Keratinocyte (primary cell): Measurements from ENCODE around the gene TACR2. TPM values are rescaled to one million over a fixed set of nuclear protein-coding genes. Genes with fewer than 3 reads are reported as not detected.

Source experiments
- DNase-seq: peaks from one replicate; pipeline ENCODE4 v3.0.0-alpha.2; 2011; ENCODE audit warnings: low read depth, missing footprints, low spot score
- FAIRE-seq: peaks from 2 replicates; lab custom pipeline; 2011; peaks lifted over from hg19 to GRCh38; lab: Jason Lieb, UNC
- H2AFZ ChIP-seq: 2 replicates; pipeline ENCODE4 v1.6.0; 2012; ENCODE audit warnings: low read length, control low read depth, inconsistent platforms; ENCODE audit not compliant: control insufficient read depth
- H3K27ac ChIP-seq: 2 replicates; pipeline ENCODE4 v1.5.1; 2011; ENCODE audit warnings: low read length; ENCODE audit not compliant: control insufficient read depth, insufficient read depth
- H3K27me3 ChIP-seq: 3 replicates; pipeline ENCODE4 v1.6.0; 2011; ENCODE audit warnings: low read length; ENCODE audit not compliant: control insufficient read depth, insufficient read depth; ENCODE audit errors: extremely low read depth
- H3K36me3 ChIP-seq, 2 experiments: 2 replicates in 1 of 2; 3 replicates in 1 of 2; pipeline ENCODE4 v1.5.1; 2011; ENCODE audit warnings: low read length in 2 of 2, mild to moderate bottlenecking in 1 of 2; ENCODE audit not compliant: control insufficient read depth in 2 of 2, insufficient read depth in 2 of 2; ENCODE audit errors: extremely low read depth in 1 of 2
- H3K4me1 ChIP-seq: 3 replicates; pipeline ENCODE4 v1.5.1; 2011; ENCODE audit warnings: low read length; ENCODE audit not compliant: control insufficient read depth, insufficient read depth; ENCODE audit errors: extremely low read depth
- H3K4me2 ChIP-seq: 3 replicates; pipeline ENCODE4 v1.6.0; 2011; ENCODE audit warnings: low read depth, low read length; ENCODE audit not compliant: control insufficient read depth, insufficient read depth; ENCODE audit errors: extremely low read depth
- H3K4me3 ChIP-seq, 3 experiments: fragments of 200-600 bp in 1 of 3; sonication (generic) in 1 of 3; 2 replicates in 2 of 3; 3 replicates in 1 of 3; pipeline ENCODE4 v1.5.1; 2011 to 2016; ENCODE audit warnings: low read length in 3 of 3, mild to moderate bottlenecking in 3 of 3, control low read depth in 2 of 3, inconsistent platforms in 1 of 3, low read depth in 1 of 3, mixed read lengths in 1 of 3, mixed run types in 1 of 3, moderate library complexity in 1 of 3; ENCODE audit not compliant: control insufficient read depth in 2 of 3, insufficient read depth in 2 of 3; ENCODE audit errors: extremely low read depth in 1 of 3
- H3K79me2 ChIP-seq: 2 replicates; pipeline ENCODE4 v1.6.0; 2012; ENCODE audit warnings: low read length; ENCODE audit not compliant: control insufficient read depth, insufficient read depth
- H3K9ac ChIP-seq: 3 replicates; pipeline ENCODE4 v1.6.0; 2011; ENCODE audit warnings: low read length; ENCODE audit not compliant: control insufficient read depth, insufficient read depth; ENCODE audit errors: extremely low read depth
- H3K9me1 ChIP-seq: 3 replicates; pipeline ENCODE4 v1.6.0; 2011; ENCODE audit warnings: low read length; ENCODE audit not compliant: control insufficient read depth, insufficient read depth; ENCODE audit errors: extremely low read depth
- H3K9me3 ChIP-seq: 2 replicates; pipeline ENCODE4 v1.5.1; 2012; ENCODE audit warnings: low read depth, low read length; ENCODE audit not compliant: control insufficient read depth
- H4K20me1 ChIP-seq: 3 replicates; pipeline ENCODE4 v1.6.0; 2011; ENCODE audit warnings: low read length; ENCODE audit not compliant: control insufficient read depth, insufficient read depth; ENCODE audit errors: extremely low read depth
- EZH2 ChIP-seq: IDR thresholded peaks from one replicate; pipeline ENCODE4 v1.6.1; 2012; ENCODE audit warnings: inconsistent platforms, mild to moderate bottlenecking, low read length, moderate library complexity
- dilution Hi-C: fragments of 300-500 bp; cut with MboI; formaldehyde crosslinking; loops from one replicate; pipeline ENCODE4 v1.7.0; 2020; ENCODE audit warnings: low sequenced_read_pairs; ENCODE audit not compliant: extremely low pct_ligation_motif_present
- polyA plus RNA-seq, 5 experiments: library from polyadenylated mRNA; depleted of rRNA in 3 of 5; stranded (reverse) in 3 of 5; stranded (forward) in 1 of 5; unstranded in 1 of 5; fragments of >200 nt; gene quantifications; 1 replicate in 1 of 5; 2 replicates in 3 of 5; 3 replicates in 1 of 5; pipeline versions ENCODE4 v1.2.1 to v1.2.3, GENCODE V29; 2011 to 2012; ENCODE audit warnings: missing spikeins in 2 of 5, low read depth in 1 of 5, low replicate concordance in 1 of 5
- TF ChIP-seq, protein P1 (sequence below), 3 experiments: IDR thresholded peaks in 1 of 3; conservative IDR thresholded peaks in 1 of 3; optimal IDR thresholded peaks in 1 of 3; 2 replicates in 2 of 3; 3 replicates in 1 of 3; pipeline versions ENCODE3 to v1.5.1; 2011; ENCODE audit warnings: low read length in 3 of 3, mild to moderate bottlenecking in 3 of 3, moderate library complexity in 2 of 3, control low read depth in 1 of 3, inconsistent platforms in 1 of 3; ENCODE audit not compliant: insufficient read depth in 2 of 3; ENCODE audit errors: extremely low read depth in 1 of 3

The TACR2 gene
- polyA plus RNA-seq, 1 donor (not counting 4 experiments of a cell fraction or from before 2014, with no cell fraction given): 0.07 TPM

DNA sequence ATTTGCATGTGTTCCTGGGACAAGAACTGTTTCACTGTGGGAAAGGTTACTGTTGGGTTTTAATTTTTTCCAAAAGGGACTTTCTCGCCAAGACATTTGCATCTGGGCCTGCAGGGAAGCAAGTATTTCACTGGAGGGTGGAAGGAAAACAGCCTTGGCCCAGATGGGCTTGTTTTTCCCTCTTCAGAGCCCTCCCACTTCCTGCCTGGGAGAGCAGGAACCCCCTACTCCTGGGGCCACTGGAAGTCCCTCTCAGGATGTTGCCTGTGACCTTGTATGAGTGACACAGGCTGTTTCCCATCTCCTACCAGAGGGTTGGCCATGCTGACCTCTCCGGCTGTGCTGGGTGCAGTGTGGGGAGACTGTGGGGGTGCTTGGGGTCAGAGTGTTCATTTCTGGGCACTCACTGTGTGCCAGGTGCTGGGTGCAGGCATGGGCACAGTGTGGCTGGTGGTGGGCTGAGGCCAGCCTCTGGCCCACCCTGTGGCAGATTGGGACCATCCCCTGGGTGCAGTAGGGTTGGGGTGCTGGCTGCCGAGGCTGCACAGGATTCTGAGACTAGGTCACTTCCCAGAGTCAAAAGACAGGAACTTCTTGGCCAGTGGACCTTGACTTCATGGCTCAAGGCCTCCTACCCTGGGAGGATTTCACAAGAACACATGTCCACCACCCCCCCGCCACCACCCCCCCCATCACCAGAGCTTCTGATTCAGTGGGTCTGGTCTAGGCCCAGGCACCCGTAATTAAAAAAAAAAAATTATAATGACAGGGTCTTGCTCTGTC lies 44.7 kb upstream of the TACR2 start:
- FAIRE-seq: no peak
- no peaks in the 10 kb centered on the region for H3K9me1 ChIP-seq
- no peak for TF ChIP-seq EZH2
- TF ChIP-seq, protein P1, sequence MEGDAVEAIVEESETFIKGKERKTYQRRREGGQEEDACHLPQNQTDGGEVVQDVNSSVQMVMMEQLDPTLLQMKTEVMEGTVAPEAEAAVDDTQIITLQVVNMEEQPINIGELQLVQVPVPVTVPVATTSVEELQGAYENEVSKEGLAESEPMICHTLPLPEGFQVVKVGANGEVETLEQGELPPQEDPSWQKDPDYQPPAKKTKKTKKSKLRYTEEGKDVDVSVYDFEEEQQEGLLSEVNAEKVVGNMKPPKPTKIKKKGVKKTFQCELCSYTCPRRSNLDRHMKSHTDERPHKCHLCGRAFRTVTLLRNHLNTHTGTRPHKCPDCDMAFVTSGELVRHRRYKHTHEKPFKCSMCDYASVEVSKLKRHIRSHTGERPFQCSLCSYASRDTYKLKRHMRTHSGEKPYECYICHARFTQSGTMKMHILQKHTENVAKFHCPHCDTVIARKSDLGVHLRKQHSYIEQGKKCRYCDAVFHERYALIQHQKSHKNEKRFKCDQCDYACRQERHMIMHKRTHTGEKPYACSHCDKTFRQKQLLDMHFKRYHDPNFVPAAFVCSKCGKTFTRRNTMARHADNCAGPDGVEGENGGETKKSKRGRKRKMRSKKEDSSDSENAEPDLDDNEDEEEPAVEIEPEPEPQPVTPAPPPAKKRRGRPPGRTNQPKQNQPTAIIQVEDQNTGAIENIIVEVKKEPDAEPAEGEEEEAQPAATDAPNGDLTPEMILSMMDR (optimal IDR thresholded peaks at IDR 0.05 in 1 of 3, IDR thresholded peaks at IDR 0.05 in 1 of 3, conservative IDR thresholded peaks at IDR 0.05 in 1 of 3; ENCODE audit: extremely low read depth in 1 of 3, insufficient read depth in 2 of 3, low read length in 3 of 3): no peak
- H3K4me3 ChIP-seq: no peak overlapping the region
- H3K79me2 ChIP-seq: no peaks in the 10 kb centered on the region
- H3K4me1 ChIP-seq: peaks cover 22% of the 10 kb centered on the region
- H3K27me3 ChIP-seq: no peaks in the 10 kb centered on the region
- no peak overlapping the region for H2AFZ ChIP-seq
- H3K9ac ChIP-seq: no peak overlapping the region
- H3K9me3 ChIP-seq: no peaks in the 10 kb centered on the region
- DNase-seq: no peak
- no peak overlapping the region for H3K4me2 ChIP-seq
- H3K27ac ChIP-seq: no peak overlapping the region
- dilution Hi-C loops: no loop called here
- no peaks in the 10 kb centered on the region for H4K20me1 ChIP-seq
- no peaks in the 10 kb centered on the region for H3K36me3 ChIP-seq

DNA sequence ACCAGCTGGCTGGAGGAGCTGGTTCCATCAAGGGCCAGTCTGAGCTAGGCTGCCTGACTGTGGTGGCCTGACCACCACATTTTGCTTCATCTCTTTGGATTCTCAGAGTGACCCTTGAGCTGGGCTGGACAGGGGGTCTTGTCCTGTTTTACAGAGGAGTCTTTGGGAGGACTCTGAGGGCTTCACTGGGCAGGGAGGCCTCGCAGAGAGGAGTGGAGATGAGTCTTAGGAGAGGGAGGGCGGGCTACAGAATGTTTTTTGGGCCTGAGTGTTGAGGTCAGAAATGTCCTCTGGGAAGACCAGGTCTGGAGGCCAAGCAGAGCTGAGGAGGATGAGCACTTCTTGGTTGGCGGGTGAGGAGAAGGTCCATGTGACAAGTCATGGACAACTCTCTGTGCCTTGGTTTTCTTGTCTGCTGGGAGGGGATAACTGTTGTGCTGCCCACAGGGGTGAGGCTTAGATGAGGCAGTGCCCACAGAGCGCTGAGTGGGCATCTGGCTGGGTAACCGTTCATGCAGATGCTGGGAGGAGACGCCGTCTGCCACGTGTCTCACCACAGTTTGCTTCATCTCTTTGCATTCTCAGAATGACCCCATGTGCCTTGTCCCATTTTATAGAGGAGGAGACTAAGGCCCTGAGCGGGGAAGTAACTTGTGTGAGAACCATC lies 44.0 kb upstream of the TACR2 start:
- Histone ChIP-seq H3K27me3 (no peaks in the 10 kb centered on the region), H4K20me1 (no peaks in the 10 kb centered on the region), H3K4me2 (no peak overlapping the region), H3K27ac (no peak overlapping the region), H3K9me1 (no peaks in the 10 kb centered on the region), H3K4me1 (peaks cover 22% of the 10 kb centered on the region), H3K79me2 (no peaks in the 10 kb centered on the region), H3K9me3 (no peaks in the 10 kb centered on the region), H2AFZ (no peak overlapping the region), H3K9ac (no peak overlapping the region), H3K4me3 (no peak overlapping the region), H3K36me3 (no peaks in the 10 kb centered on the region)
- dilution Hi-C loops: no loop called here
- TF ChIP-seq, protein P1 (optimal IDR thresholded peaks at IDR 0.05 in 1 of 3, IDR thresholded peaks at IDR 0.05 in 1 of 3, conservative IDR thresholded peaks at IDR 0.05 in 1 of 3; ENCODE audit: extremely low read depth in 1 of 3, insufficient read depth in 2 of 3, low read length in 3 of 3): no peak
- no peak for TF ChIP-seq EZH2
- FAIRE-seq (no peak), DNase-seq (no peak)
